ENCODE data around the gene TSPAN16.

TSPAN16 gene, protein sequence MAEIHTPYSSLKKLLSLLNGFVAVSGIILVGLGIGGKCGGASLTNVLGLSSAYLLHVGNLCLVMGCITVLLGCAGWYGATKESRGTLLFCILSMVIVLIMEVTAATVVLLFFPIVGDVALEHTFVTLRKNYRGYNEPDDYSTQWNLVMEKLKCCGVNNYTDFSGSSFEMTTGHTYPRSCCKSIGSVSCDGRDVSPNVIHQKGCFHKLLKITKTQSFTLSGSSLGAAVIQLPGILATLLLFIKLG

DNA sequence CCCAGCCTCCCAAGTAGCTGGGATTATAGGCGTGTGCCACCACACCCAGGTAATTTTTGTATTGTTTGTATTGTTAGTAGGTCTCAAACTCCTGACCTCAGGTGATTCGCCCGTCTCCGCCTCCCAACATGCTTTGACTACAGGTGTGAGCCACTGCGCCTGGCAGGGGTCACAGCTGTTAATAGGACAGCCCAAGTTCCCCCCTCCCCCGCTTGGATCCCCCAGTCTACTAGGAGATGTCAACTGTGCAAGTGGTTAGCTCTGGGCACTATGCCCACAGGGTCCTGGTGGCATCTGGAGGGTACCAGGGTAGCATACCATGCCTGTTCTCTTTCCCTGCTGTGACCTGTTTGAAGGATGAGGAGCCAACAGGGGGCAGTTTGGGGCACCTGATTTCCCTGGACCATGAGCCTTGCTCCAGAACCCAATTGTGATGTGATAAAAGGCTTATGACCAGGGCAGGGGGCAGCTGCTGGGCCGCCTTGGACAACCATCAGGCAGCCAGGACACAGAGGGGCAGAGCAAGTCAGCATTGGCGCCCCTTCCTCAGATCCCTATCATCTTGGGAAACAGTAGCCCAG, at the start of gene TSPAN16:
Gene TSPAN16 (plus strand): TSS at position 496 of the 581 bp plus-strand sequence. CDS start 138 bp downstream, outside the sequence.
- no peak for DNase-seq (ENCODE audit: low read depth in 2 of 2)

- DNase-seq (ENCODE audit: low read depth in 2 of 2), result no peak
These were observed 49.0 kb upstream of the TSPAN16 start for GRCh38 chr19:11246941-11247340.

GRCh38 chr19:11247391-11247790, 48.6 kb upstream of the TSPAN16 start:
- DNase-seq (ENCODE audit: low read depth in 2 of 2), result no peak

DNA sequence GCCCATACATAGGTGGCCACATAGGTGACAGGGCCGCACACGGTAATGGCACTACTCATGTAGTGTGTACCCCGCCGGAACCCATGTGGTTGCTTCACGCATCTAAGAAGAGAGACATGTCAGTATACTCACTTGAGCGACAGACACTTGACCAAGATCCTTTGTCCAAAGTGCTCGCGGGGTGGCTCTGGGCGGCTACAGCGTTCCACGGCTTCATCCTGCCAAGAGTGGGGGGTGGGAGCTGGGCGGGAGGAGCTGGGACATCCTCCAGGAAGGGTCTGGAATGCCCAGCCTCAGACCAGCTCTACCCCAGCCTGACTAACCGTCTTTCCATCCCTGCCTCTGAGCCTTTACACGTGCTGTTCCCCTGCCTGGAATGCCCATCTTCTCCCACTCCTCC, 48.0 kb upstream of the TSPAN16 start:
- no peak for DNase-seq (ENCODE audit: low read depth in 2 of 2)

GRCh38 chr19:11248852-11249251, 47.1 kb upstream of the TSPAN16 start:
- DNase-seq (ENCODE audit: low read depth in 2 of 2), result no peak

DNA sequence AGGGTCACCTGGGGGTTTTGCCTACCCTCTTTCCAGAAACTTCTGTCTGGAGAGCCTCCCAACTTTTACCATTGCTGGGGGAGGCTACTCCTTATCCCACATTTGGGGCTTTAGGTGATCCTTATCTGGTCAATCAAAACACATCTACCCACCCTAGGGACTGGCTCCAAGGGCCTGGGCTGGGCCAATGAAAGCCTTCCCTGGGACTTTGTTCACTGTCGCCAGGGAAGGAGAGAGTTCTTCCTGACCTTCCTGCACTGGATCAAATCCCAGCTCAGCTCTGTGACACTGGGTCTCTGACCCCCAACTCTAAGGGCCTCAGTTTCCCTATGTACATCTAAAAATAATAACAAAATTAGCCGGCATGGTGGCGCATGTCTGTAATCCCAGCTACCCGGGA, 44.7 kb upstream of the TSPAN16 start:
- DNase-seq (ENCODE audit: low read depth in 2 of 2), result no peak

- no peak for DNase-seq (ENCODE audit: low read depth in 2 of 2)
These were observed 44.2 kb upstream of the TSPAN16 start for GRCh38 chr19:11251650-11252314.

GRCh38 chr19:11252665-11253355, 43.1 kb upstream of the TSPAN16 start:
- no peak for DNase-seq (ENCODE audit: low read depth in 2 of 2)

- DNase-seq (ENCODE audit: low read depth in 2 of 2), result no peak
These were observed 41.3 kb upstream of the TSPAN16 start for GRCh38 chr19:11254666-11255065.

DNA sequence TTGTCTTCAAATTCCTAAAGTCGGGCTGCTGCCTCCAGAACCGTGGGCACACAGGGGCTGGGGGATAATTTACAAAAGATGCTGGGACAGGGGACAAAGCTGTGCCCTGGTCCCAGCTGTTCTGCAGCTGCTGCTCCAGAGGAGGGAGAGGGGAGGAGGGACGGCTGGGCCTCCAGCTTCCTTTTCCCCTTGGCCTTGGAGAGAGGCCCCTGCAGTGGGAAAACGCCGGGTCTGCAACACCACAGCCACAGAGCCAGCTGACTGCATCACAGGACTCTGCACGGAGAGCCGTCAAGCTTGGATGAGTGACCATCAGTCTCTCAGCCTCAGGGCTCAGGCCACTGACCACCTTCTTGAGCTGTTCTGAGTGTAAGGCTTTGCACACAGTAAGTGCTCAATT, 39.8 kb upstream of the TSPAN16 start:
- DNase-seq (ENCODE audit: low read depth in 2 of 2), result no peak

- DNase-seq (ENCODE audit: low read depth in 2 of 2), result no peak
These were observed 38.0 kb upstream of the TSPAN16 start for GRCh38 chr19:11257846-11258380.

GRCh38 chr19:11260996-11261395, 35.0 kb upstream of the TSPAN16 start:
- DNase-seq (ENCODE audit: low read depth in 2 of 2), result no peak

GRCh38 chr19:11261431-11261970, 34.5 kb upstream of the TSPAN16 start:
- no peak for DNase-seq (ENCODE audit: low read depth in 2 of 2)

GRCh38 chr19:11261971-11262839, 33.8 kb upstream of the TSPAN16 start, which contains the start of gene DOCK6:
Gene DOCK6 (minus strand): TSS chr19:11262524. CDS start chr19:11262440, 84 bp downstream.
- peak; percentile 19 to 20 for DNase-seq (ENCODE audit: low read depth in 2 of 2)

DNA sequence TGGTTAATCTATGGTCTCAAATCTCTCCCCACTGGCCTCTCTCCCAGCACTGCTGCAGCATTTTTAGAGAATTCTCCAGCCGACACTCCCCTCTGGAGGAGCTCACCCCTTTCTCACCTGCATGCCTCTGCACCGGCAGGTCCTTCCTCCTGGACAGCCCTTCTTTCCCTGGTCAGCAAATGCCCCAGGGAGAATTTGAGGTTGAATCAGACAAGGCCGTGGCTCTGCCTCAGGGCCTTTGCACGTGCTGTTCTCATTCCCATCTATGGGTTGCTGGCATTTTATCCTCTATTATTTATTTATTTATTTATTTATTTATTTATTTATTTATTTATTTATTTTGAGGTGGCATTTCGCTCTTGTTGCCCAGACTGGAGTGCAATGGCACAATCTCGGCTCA, 32.2 kb upstream of the TSPAN16 start:
- no peak for DNase-seq (ENCODE audit: low read depth in 2 of 2)

GRCh38 chr19:11264452-11265176, 31.3 kb upstream of the TSPAN16 start:
- no peak for DNase-seq (ENCODE audit: low read depth in 2 of 2)

DNA sequence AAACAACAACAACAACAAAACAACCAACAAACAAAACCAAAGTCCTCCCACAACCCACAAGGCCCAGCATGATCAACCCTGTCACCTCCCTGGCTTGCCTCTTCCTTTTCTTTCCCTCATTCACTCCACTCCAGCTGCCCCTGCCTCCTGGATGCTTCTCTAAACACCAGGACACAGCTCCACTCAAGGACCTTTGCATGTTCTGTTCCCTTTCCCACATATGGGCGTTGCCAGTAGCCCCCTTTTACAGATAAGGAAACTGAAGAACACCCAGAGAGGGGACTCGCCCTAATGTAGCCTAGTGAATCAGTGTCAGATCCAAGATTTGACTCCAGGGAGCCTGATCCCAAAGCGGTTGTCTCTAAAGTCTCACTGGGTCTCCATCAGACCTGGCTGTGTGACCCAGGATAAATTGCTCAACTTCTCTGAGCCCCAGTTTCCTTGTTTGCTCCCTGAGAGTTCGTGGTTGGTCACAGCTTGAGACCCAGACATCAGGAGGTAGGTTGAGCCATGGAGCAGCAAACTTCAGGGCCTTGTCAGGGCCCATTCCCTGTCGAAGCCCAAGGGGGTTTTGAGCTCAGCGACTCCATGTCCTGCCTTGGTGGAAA, 30.7 kb upstream of the TSPAN16 start:
- no peak for DNase-seq (ENCODE audit: low read depth in 2 of 2)

- no peak for DNase-seq (ENCODE audit: low read depth in 2 of 2)
These were observed 30.1 kb upstream of the TSPAN16 start for GRCh38 chr19:11265785-11266236.

- DNase-seq (ENCODE audit: low read depth in 2 of 2), result no peak
These were observed 28.5 kb upstream of the TSPAN16 start for GRCh38 chr19:11267316-11268085.

Data from stimulated activated CD8-positive, alpha-beta memory T cell treated with anti-CD3 and anti-CD28 coated beads, Interleukin-2, amount 100 ng/mL, for 48 hours (primary cell).